IMR-90 (cell line): ENCODE results near the gene WARS2.

Source experiments
- BHLHE40 ChIP-seq: fragments of 150-350 bp; IDR thresholded peaks from 2 replicates; pipeline ENCODE4 v1.6.1; 2016; ENCODE audit warnings: mild to moderate bottlenecking, low read depth, low read length
- CEBPB ChIP-seq: IDR thresholded peaks from 2 replicates; pipeline ENCODE4 v1.6.1; 2012; ENCODE audit warnings: low read depth, low read length, improper control_type of control experiment
- CHD1 ChIP-seq: IDR thresholded peaks from 2 replicates; pipeline ENCODE4 v1.6.1; 2012; ENCODE audit warnings: low read depth, low read length, improper control_type of control experiment
- CTCF ChIP-seq: conservative IDR thresholded peaks from 2 replicates; pipeline ENCODE4 v1.5.1; 2012; ENCODE audit warnings: mild to moderate bottlenecking, low read depth, low read length, improper control_type of control experiment
- FOS ChIP-seq: fragments of 150-350 bp; IDR thresholded peaks from 2 replicates; pipeline ENCODE4 v1.6.1; 2016; ENCODE audit warnings: low read depth, low read length
- MAFK ChIP-seq: IDR thresholded peaks from 2 replicates; pipeline ENCODE4 v1.6.1; 2012; ENCODE audit warnings: low read depth, low read length, improper control_type of control experiment
- MXI1 ChIP-seq: IDR thresholded peaks from 2 replicates; pipeline ENCODE4 v1.6.1; 2012; ENCODE audit warnings: low read depth, mild to moderate bottlenecking, low read length, moderate library complexity, borderline replicate concordance
- NFE2L2 ChIP-seq: fragments of 150-350 bp; IDR thresholded peaks from 2 replicates; pipeline ENCODE4 v1.6.1; 2016; ENCODE audit warnings: low read depth, mild to moderate bottlenecking, low read length
- POLR2A ChIP-seq: IDR thresholded peaks from 2 replicates; pipeline ENCODE4 v1.6.1; 2012; ENCODE audit warnings: mild to moderate bottlenecking, low read depth, low read length
- RAD21 ChIP-seq: IDR thresholded peaks from 2 replicates; pipeline ENCODE4 v1.6.1; 2012; ENCODE audit warnings: low read length, improper control_type of control experiment
- RCOR1 ChIP-seq: IDR thresholded peaks from 2 replicates; pipeline ENCODE4 v1.6.1; 2012; ENCODE audit warnings: mild to moderate bottlenecking, low read length, improper control_type of control experiment; ENCODE audit not compliant: insufficient replicate concordance
- RFX5 ChIP-seq: IDR thresholded peaks from 2 replicates; pipeline ENCODE4 v1.8.0; 2012; ENCODE audit warnings: low read depth, mild to moderate bottlenecking, low read length, moderate library complexity
- SMC3 ChIP-seq: fragments of 150-350 bp; IDR thresholded peaks from 2 replicates; pipeline ENCODE4 v1.6.1; 2016; ENCODE audit warnings: low read depth, mild to moderate bottlenecking, antibody characterized with exemption, low read length, moderate library complexity
- TF ChIP-seq, protein P1 (sequence below): fragments of 150-350 bp; IDR thresholded peaks from 2 replicates; pipeline ENCODE4 v1.6.1; 2017; ENCODE audit warnings: mild to moderate bottlenecking, antibody characterized with exemption, low read length, low read depth

DNA sequence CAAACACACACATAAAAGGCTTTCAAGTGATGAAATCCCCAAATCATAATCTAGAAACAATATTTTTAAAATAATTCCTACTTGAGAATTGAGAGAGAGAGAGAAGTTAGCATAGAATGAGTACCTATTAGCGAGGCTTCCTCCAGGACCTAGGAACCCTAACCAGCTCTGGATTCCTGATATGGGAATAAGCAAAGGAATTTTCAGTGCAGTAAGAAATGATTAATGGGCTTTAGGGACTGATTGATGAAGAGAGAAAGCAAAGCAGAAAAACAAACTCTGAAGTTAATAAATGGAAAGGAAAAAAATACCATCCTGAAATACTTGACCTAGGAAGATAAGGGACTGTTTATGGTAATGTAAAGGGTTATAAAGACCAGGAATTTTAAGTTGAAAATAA is 60.6 kb downstream of the WARS2 start:
- TF ChIP-seq CTCF, result no peak
- no peak for TF ChIP-seq RAD21
- TF ChIP-seq BHLHE40, result no peak
- TF ChIP-seq RFX5, result no peak
- TF ChIP-seq, protein P1, sequence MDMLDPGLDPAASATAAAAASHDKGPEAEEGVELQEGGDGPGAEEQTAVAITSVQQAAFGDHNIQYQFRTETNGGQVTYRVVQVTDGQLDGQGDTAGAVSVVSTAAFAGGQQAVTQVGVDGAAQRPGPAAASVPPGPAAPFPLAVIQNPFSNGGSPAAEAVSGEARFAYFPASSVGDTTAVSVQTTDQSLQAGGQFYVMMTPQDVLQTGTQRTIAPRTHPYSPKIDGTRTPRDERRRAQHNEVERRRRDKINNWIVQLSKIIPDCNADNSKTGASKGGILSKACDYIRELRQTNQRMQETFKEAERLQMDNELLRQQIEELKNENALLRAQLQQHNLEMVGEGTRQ, result no peak
- no peak for TF ChIP-seq NFE2L2
- no peak for TF ChIP-seq POLR2A
- no peak for TF ChIP-seq MAFK
- TF ChIP-seq MXI1, result no peak
- TF ChIP-seq SMC3, result no peak
- TF ChIP-seq FOS, result no peak
- no peak for TF ChIP-seq RCOR1
- no peak for TF ChIP-seq CEBPB
- no peak for TF ChIP-seq CHD1
